ENCODE measurements around the gene CNNM4. TPM values are rescaled to one million over a fixed set of nuclear protein-coding genes. Genes with fewer than 3 reads are reported as not detected.
"Not testable (repeated sequence)": the region's sequence is repeated elsewhere in the genome, so short reads cannot be mapped to it uniquely, and the experiment has no call there.

CNNM4 gene
- total RNA-seq, 2 donors from 2014 or later, result 8.7 to 8.9 TPM

DNA sequence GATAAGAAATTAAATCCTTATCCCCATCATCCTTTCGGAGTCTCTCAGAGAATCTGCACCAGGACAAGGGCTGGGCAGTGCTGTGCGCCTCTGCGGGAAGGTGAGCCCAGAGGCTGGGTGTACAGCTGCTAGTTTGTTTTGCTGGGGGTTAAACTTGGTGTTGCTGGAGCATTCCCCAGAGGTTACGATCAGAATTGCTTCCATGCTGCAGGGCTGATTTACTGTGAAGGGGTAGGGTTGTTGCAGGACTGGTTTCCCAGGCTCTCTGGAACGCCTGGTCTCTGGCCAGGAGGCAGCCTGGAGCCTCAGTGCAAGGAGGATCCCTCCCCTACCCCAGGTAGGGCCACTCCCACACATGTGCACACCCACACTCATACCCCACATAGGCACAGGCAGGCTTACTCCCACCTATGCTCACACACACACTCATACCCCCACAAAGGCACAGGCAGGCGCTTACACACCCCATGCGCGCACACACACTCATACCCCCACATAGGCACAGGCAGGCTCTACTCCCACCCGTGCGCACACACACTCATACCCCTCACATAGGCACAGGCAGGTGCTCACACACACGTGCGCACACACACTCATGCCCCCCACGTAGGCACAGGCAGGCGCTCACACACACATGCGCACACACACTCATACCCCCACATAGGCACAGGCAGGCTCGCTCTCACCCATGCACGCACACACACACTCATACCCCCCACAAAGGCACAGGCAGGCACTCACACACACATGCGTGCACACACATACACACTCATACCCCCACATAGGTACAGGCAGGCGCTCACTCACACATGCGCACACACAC lies 11.3 kb downstream of the CNNM4 start:
- Mint-ChIP-seq H3K27ac (peak overlapping the region in 1 of 2 donors; percentile 52), H3K36me3 (no peaks in the 10 kb centered on the region), H3K9me3 (no peaks in the 10 kb centered on the region)
- DNase-seq (ENCODE audit: low spot score in 2 of 2) (no peak), ATAC-seq (no peak)

- Mint-ChIP-seq H3K9me3 (no peaks in the 10 kb centered on the region), H3K27ac (peak overlapping the region; percentile 14 to 75), H3K36me3 (no peaks in the 10 kb centered on the region)
- no peak for DNase-seq (ENCODE audit: low spot score in 2 of 2)
- peak; percentile 33 to 64 for ATAC-seq
Observed at GRCh38 chr2:96772903-96773671, 12.4 kb downstream of the CNNM4 start.

- peak; percentile 60 to 82 for ATAC-seq
- DNase-seq (ENCODE audit: low spot score in 2 of 2), result peak in 1 of 2 donors; percentile 28
- no peaks in the 10 kb centered on the region for H3K36me3 Mint-ChIP-seq
Observed at GRCh38 chr2:96773922-96774321, 13.2 kb downstream of the CNNM4 start.

DNA sequence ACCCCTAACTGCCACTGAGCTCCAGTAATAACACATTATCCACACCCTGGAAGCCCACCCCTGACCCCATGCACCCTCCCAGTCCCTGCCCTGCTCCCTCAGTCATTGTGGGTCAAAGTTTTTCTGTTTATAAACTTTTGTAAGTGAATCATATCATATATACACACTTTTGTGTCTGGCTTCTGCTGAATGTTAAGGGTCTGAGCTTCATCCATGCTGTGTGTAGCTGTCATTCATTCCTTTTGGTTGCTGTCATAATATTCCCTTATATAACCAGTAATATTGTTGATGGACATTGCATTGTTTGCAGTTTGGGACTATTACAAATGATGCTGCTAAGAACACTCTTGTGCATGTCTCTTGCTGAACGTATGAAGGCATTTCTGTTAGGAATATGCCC lies 14.5 kb downstream of the CNNM4 start:
- Mint-ChIP-seq H3K9me3 (no peaks in the 10 kb centered on the region), H3K36me3 (no peaks in the 10 kb centered on the region), H3K27ac (no peak overlapping the region)
- DNase-seq (ENCODE audit: low spot score in 2 of 2) (no peak), ATAC-seq (no peak)

More at GRCh38 chr2:96773922-96774321, 13.2 kb downstream of the CNNM4 start:
- H3K9me3 Mint-ChIP-seq, result no peaks in the 10 kb centered on the region
- H3K27ac Mint-ChIP-seq, result peak overlapping the region; percentile 60 to 75

DNA sequence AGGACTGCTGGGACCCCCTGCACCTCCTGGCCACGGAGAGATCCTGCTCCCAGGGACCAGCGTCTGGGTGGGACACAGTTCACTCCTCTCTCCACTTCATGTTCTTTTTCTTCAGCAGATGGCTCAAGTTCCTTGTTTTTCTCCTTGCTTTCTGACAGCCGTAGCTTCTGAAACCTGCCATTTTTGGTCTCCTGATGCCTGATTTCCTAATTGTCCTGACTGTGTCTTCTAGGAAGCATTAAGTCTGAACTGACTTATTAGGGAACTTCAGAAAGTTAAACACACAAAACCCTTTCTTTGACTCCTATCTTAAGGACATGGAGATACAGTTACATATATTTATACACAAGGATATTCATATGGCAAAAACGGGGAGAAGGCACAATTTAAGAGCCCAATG lies 22.7 kb downstream of the CNNM4 start:
- H3K36me3 Mint-ChIP-seq, result no peaks in the 10 kb centered on the region
- H3K27ac Mint-ChIP-seq, result no peak overlapping the region
- ATAC-seq (no peak), DNase-seq (ENCODE audit: low spot score in 2 of 2) (no peak)
- H3K9me3 Mint-ChIP-seq, result no peaks in the 10 kb centered on the region

GRCh38 chr2:96787411-96787810 lies 26.7 kb downstream of the CNNM4 start:
- DNase-seq (ENCODE audit: low spot score in 2 of 2) (no peak), ATAC-seq (no peak)
- H3K36me3 Mint-ChIP-seq, result no peaks in the 10 kb centered on the region

DNA sequence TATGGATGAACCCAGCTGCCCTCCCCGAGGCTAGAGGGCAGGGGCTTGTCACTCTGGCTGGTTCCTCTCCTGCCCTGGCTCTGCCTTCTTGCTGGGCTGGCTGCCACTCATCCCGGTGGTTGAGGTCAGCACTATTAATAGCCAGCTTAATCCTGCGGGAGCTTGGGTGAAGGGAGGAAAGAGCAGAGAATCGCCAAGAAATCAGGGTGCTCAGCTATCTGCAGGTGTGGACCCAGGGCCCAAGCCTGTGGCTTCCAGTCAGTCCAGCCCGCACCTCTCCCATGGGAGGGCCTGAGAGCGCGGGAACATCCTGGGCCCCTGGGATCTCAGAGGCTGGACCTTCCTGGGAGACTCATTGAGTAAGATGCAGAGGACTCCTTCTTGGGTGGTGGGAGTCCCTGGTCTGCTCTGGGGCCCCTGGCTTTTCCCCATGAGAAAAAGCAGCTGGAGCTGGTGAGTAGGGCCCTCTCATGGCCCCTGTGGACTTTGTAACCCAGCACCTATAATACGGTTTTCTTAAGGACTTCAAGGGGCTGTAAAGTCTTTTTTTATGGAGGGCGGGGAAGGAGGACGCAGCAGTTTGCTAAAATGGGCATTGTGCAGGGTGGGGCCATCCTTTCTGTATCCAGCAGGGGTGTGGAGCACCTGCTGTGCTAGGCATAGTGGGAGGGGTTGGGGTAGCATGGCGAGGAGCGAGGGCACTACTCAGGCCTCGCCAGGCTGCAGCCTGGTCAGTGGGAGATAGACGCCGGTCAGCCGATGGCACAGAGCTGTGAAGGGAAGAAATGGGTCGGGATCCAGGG lies 27.9 kb downstream of the CNNM4 start:
- Mint-ChIP-seq H3K36me3 (no peaks in the 10 kb centered on the region), H3K27ac (no peak overlapping the region), H3K9me3 (no peaks in the 10 kb centered on the region)
- no peak for ATAC-seq
- no peak for DNase-seq (ENCODE audit: low spot score in 2 of 2)

More at GRCh38 chr2:96787411-96787810, 26.7 kb downstream of the CNNM4 start:
- Mint-ChIP-seq H3K27ac (no peak overlapping the region), H3K9me3 (no peaks in the 10 kb centered on the region)

- Mint-ChIP-seq H3K27ac (no peak overlapping the region), H3K9me3 (no peaks in the 10 kb centered on the region), H3K36me3 (no peaks in the 10 kb centered on the region)
- ATAC-seq (no peak), DNase-seq (ENCODE audit: low spot score in 2 of 2) (no peak)
Observed at GRCh38 chr2:96789245-96789617, 28.5 kb downstream of the CNNM4 start.

DNA sequence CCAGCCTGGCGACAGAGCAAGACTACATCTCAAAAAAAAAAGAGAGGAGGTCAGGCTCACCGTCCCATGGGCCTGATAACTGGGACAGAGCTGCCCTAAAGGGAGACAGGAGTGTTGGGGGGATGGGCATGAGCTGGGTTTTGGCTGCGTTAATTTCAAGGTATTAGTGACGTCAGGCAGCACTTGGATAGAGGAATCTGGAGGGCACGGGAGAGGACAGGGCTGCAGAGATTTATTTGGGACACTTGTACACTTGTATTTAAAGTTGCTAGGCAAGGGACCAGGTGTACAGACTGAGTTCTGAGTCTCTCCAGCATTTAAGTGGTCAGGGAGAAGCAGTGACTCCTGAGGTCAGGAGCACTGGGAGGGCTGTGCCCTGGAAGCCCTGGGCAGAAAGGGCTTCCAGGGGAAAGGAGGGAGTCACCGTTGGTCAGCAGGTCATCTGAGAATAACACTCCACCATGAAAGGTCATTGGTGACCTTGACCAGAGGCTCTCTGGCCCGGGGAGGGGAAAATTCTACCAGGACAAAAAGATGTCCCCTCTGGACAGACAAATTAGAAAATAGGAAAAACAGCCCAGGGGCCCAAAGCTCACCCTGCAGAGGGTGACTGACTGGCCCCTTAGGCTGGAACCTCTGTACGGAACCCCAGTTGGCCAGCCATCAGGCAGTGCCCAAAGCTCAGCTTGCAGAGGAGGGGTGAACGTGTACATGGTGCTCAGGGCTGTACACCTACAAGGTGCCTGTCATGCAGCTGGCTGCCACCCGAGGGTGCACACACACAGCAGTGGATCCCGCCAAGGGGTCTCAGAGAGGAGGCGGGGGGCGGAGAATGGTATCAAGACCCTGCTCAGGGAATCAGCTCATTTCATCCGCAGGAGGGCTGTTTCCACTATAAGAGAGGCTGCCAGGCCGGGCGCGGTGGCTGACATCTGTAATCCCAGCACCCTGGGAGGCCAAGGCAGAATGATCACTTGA lies 32.4 kb downstream of the CNNM4 start:
- no peaks in the 10 kb centered on the region for H3K36me3 Mint-ChIP-seq
- ATAC-seq (no peak), DNase-seq (ENCODE audit: low spot score in 2 of 2) (no peak)
- no peaks in the 10 kb centered on the region for H3K9me3 Mint-ChIP-seq
- H3K27ac Mint-ChIP-seq, result peak overlapping the region in 1 of 2 donors; percentile 10

- ATAC-seq (no peak), DNase-seq (ENCODE audit: low spot score in 2 of 2) (no peak)
- Mint-ChIP-seq H3K9me3 (no peaks in the 10 kb centered on the region), H3K36me3 (no peaks in the 10 kb centered on the region), H3K27ac (no peak overlapping the region)
Observed at GRCh38 chr2:96795076-96795475, 34.4 kb downstream of the CNNM4 start.

- peak overlapping the region in 1 of 2 donors; percentile 22 for H3K27ac Mint-ChIP-seq
- not testable (repeated sequence) for H3K9me3 Mint-ChIP-seq; H3K36me3 Mint-ChIP-seq; DNase-seq (ENCODE audit: low spot score in 2 of 2); ATAC-seq
Observed at GRCh38 chr2:96796497-96796896, 35.8 kb downstream of the CNNM4 start.

DNA sequence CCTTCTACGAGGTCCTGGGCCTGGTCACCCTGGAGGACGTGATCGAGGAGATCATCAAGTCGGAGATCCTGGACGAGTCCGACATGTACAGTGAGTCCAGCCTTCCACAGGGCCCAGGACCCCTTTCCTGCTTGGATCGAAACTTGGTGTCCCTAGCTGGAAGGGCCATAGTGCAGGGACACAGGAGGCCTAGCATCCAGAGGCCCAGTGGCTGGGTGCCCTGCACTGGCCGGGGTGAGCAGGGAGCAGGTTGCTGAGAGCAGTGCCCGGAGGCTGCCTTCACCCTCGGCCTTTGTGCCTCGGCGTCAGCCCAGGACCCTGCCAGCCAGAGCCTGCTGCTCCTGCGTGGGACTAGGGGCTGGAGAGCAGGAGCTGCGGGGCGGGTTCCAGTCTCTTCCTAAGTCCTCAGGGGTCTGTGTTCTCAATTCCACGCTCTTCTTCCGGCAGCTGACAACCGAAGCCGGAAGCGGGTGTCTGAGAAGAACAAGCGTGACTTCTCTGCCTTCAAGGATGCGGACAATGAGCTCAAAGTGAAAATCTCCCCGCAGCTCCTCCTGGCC lies 36.4 kb downstream of the CNNM4 start:
- H3K36me3 Mint-ChIP-seq, result no peaks in the 10 kb centered on the region
- ATAC-seq, result no peak
- H3K27ac Mint-ChIP-seq, result peak overlapping the region in 1 of 2 donors; percentile 22
- H3K9me3 Mint-ChIP-seq, result no peaks in the 10 kb centered on the region
- DNase-seq (ENCODE audit: low spot score in 2 of 2), result no peak

DNA sequence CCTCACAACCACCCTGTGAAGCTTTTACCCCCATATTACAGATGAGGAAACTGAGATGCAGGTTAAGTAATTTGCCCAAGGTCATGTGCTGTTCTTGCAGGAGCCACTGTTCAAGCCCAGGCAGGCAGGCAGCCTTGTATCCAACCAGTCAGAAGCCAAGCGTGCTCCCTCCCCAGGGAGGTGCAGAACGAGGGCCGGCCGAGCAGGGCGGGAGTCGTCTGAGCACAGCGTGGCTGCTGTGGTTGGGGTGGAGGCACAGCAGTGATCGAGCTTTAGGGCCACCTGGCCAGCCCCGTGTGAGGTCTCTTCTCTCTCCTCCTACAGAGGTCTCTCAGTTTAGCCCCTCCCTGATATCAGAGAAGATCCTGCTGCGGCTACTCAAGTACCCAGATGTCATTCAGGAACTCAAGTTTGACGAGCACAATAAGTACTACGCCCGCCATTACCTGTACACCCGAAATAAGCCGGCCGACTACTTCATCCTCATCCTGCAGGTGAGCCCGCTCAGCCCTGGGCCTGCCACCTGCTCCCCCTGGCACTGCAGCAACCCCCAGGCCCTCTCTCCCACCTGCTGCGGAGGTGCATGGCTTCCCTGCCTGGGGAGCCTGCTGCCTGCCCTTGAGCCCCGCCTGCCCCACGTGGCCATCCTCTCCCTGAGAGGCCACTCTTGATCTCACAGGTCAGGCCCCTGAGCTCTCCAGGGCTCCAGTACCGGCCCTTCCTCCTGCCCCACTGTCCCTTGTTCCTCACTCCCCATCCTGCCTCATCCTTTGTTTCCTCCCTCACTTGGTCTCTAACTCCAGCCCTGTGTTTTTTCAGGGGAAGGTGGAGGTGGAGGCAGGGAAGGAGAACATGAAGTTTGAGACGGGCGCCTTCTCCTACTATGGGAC lies 38.3 kb downstream of the CNNM4 start:
- DNase-seq (ENCODE audit: low spot score in 2 of 2), result no peak
- Mint-ChIP-seq H3K9me3 (no peaks in the 10 kb centered on the region), H3K36me3 (no peaks in the 10 kb centered on the region), H3K27ac (peak overlapping the region in 1 of 2 donors; percentile 88)
- ATAC-seq, result no peak

DNA sequence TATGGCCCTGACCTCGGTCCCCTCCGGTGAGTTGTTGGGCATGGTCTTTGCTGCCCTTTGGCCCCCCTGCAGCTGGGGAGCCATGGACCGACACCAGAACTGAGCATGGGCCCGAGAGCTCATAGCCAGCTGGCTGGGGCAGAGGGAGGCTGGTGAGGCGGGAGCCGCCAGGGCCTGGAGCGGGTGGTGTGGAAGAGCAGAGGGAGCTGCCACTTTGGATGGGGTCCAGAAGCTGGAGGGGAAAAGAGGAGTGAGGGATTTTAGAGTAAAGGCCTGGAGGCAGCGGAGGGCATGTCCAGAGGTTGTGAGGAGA lies 38.9 kb downstream of the CNNM4 start:
- H3K27ac Mint-ChIP-seq, result peak overlapping the region in 1 of 2 donors; percentile 88
- no peak for ATAC-seq
- no peaks in the 10 kb centered on the region for H3K9me3 Mint-ChIP-seq
- no peak for DNase-seq (ENCODE audit: low spot score in 2 of 2)
- no peaks in the 10 kb centered on the region for H3K36me3 Mint-ChIP-seq

All from activated naive CD4-positive, alpha-beta T cell treated with anti-CD3 and anti-CD28 coated beads, Interleukin-2, amount 50 U/mL, for 72 hours (primary cell).